ENCODE results near the gene CDK13.

DNA sequence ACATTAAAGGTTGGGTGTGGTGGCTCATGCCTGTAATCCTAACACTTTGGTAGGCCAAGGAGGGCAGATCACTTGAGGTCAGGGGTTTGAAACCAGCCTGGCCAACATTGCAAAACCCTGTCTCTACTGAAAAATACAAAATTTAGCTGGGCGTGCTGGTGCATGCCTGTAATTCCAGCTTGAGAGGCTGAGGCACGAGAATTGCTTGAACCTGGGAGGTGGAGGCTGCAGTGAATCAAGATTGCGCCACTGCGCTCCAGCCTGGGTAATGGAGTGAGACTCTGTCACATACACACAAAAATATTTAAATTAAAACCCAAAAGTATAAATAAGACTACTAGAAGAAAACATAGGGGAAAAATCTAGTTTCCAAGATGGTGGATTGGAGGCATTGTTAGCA, 41.9 kb upstream of the CDK13 start:
- TF ChIP-seq POLR2A (IDR thresholded peaks at IDR 0.05) = no peak
- TF ChIP-seq, protein P1, sequence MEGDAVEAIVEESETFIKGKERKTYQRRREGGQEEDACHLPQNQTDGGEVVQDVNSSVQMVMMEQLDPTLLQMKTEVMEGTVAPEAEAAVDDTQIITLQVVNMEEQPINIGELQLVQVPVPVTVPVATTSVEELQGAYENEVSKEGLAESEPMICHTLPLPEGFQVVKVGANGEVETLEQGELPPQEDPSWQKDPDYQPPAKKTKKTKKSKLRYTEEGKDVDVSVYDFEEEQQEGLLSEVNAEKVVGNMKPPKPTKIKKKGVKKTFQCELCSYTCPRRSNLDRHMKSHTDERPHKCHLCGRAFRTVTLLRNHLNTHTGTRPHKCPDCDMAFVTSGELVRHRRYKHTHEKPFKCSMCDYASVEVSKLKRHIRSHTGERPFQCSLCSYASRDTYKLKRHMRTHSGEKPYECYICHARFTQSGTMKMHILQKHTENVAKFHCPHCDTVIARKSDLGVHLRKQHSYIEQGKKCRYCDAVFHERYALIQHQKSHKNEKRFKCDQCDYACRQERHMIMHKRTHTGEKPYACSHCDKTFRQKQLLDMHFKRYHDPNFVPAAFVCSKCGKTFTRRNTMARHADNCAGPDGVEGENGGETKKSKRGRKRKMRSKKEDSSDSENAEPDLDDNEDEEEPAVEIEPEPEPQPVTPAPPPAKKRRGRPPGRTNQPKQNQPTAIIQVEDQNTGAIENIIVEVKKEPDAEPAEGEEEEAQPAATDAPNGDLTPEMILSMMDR (IDR thresholded peaks at IDR 0.05) = no peak
- TF ChIP-seq POLR2AphosphoS5 (IDR thresholded peaks at IDR 0.05) = no peak

Measured in breast epithelium (tissue), 3 donors.